Measurements from ENCODE around the gene GALP.

DNA sequence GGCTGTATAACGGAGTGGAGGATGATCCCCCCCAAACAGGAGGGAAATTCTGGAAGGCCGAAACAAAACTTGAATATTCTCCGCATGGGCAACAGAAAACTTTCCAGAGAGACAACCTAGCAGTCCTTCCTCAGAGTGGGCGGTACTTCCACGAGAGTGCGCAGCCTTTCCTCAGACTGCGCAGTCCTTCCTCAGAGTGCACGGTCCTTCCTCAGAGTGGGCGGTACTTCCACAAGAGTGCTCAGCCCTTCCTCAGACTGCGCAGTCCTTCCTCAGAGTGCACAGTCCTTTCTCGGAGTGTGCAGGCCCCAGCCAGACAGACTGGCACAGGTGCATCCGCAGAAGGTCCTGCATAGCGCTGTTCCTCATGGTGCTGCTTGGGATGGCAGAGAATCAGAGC lies 12.7 kb upstream of the GALP start:
- TF ChIP-seq, protein P1, sequence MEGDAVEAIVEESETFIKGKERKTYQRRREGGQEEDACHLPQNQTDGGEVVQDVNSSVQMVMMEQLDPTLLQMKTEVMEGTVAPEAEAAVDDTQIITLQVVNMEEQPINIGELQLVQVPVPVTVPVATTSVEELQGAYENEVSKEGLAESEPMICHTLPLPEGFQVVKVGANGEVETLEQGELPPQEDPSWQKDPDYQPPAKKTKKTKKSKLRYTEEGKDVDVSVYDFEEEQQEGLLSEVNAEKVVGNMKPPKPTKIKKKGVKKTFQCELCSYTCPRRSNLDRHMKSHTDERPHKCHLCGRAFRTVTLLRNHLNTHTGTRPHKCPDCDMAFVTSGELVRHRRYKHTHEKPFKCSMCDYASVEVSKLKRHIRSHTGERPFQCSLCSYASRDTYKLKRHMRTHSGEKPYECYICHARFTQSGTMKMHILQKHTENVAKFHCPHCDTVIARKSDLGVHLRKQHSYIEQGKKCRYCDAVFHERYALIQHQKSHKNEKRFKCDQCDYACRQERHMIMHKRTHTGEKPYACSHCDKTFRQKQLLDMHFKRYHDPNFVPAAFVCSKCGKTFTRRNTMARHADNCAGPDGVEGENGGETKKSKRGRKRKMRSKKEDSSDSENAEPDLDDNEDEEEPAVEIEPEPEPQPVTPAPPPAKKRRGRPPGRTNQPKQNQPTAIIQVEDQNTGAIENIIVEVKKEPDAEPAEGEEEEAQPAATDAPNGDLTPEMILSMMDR (IDR thresholded peaks at IDR 0.05; ENCODE audit: low read depth, low read length), result no peak
- TF ChIP-seq POLR2A (IDR thresholded peaks at IDR 0.05; ENCODE audit: extremely low read depth, insufficient read length) (no peak), MYC (IDR thresholded peaks at IDR 0.05; ENCODE audit: low read depth, low read length) (no peak)
- TF ChIP-seq, protein P2, sequence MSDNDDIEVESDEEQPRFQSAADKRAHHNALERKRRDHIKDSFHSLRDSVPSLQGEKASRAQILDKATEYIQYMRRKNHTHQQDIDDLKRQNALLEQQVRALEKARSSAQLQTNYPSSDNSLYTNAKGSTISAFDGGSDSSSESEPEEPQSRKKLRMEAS (IDR thresholded peaks at IDR 0.05; ENCODE audit: low read depth, low read length), result no peak

Data from NB4 (cell line).